ENCODE data around the gene TOX3. TPM values are rescaled to one million over a fixed set of nuclear protein-coding genes. Genes with fewer than 3 reads are reported as not detected.
A peak's percentile ranks its signal among the peaks of the same experiment; 100 is the strongest.

Gene TOX3
- total RNA-seq, 1 experiment from 2014 or later: not detected

GRCh38 chr16:52545898-52546266, 1.1 kb downstream of the TOX3 start:
- DNase-seq (ENCODE audit: low read depth, low spot score): no peak
- in situ Hi-C loops (cut with HindIII; ENCODE audit: low pct_unique_long_range_greater_than_20kb, low sequenced_read_pairs): no loop called here

- in situ Hi-C loops (cut with HindIII; ENCODE audit: low pct_unique_long_range_greater_than_20kb, low sequenced_read_pairs): no loop called here
- DNase-seq (ENCODE audit: low read depth, low spot score): no peak
Observed at GRCh38 chr16:52545222-52545897, 1.6 kb downstream of the TOX3 start.

- in situ Hi-C loops (cut with HindIII; ENCODE audit: low pct_unique_long_range_greater_than_20kb, low sequenced_read_pairs): no loop called here
- no peak for DNase-seq (ENCODE audit: low read depth, low spot score)
Observed at GRCh38 chr16:52544703-52545102, 2.2 kb downstream of the TOX3 start.

GRCh38 chr16:52543654-52544053, 3.3 kb downstream of the TOX3 start:
- in situ Hi-C loops (cut with HindIII; ENCODE audit: low pct_unique_long_range_greater_than_20kb, low sequenced_read_pairs): no loop called here
- DNase-seq (ENCODE audit: low read depth, low spot score): no peak

GRCh38 chr16:52540910-52541309, 6.0 kb downstream of the TOX3 start:
- no peak for DNase-seq (ENCODE audit: low read depth, low spot score)
- in situ Hi-C loops (cut with HindIII; ENCODE audit: low pct_unique_long_range_greater_than_20kb, low sequenced_read_pairs): no loop called here

GRCh38 chr16:52539191-52539590, 7.8 kb downstream of the TOX3 start:
- DNase-seq (ENCODE audit: low read depth, low spot score): no peak
- in situ Hi-C loops (cut with HindIII; ENCODE audit: low pct_unique_long_range_greater_than_20kb, low sequenced_read_pairs): no loop called here

GRCh38 chr16:52538511-52538910, 8.4 kb downstream of the TOX3 start:
- in situ Hi-C loops (cut with HindIII; ENCODE audit: low pct_unique_long_range_greater_than_20kb, low sequenced_read_pairs): no loop called here
- no peak for DNase-seq (ENCODE audit: low read depth, low spot score)

GRCh38 chr16:52537516-52537915, 9.4 kb downstream of the TOX3 start:
- no peak for DNase-seq (ENCODE audit: low read depth, low spot score)
- in situ Hi-C loops (cut with HindIII; ENCODE audit: low pct_unique_long_range_greater_than_20kb, low sequenced_read_pairs): no loop called here

GRCh38 chr16:52535076-52535475, 11.9 kb downstream of the TOX3 start:
- in situ Hi-C loops (cut with HindIII; ENCODE audit: low pct_unique_long_range_greater_than_20kb, low sequenced_read_pairs): no loop called here
- no peak for DNase-seq (ENCODE audit: low read depth, low spot score)

- in situ Hi-C loops (cut with HindIII; ENCODE audit: low pct_unique_long_range_greater_than_20kb, low sequenced_read_pairs): no loop called here
- no peak for DNase-seq (ENCODE audit: low read depth, low spot score)
Observed at GRCh38 chr16:52533296-52533695, 13.6 kb downstream of the TOX3 start.

GRCh38 chr16:52532384-52532783, 14.6 kb downstream of the TOX3 start:
- in situ Hi-C loops (cut with HindIII; ENCODE audit: low pct_unique_long_range_greater_than_20kb, low sequenced_read_pairs): no loop called here

GRCh38 chr16:52529226-52529625, 17.7 kb downstream of the TOX3 start:
- in situ Hi-C loops (cut with HindIII; ENCODE audit: low pct_unique_long_range_greater_than_20kb, low sequenced_read_pairs): no loop called here

More at GRCh38 chr16:52532384-52532783, 14.6 kb downstream of the TOX3 start:
- no peak for DNase-seq (ENCODE audit: low read depth, low spot score)

GRCh38 chr16:52528393-52529065, 18.4 kb downstream of the TOX3 start:
- DNase-seq (ENCODE audit: low read depth, low spot score): peak; percentile 2
- in situ Hi-C loops (cut with HindIII; ENCODE audit: low pct_unique_long_range_greater_than_20kb, low sequenced_read_pairs): no loop called here

More at GRCh38 chr16:52529226-52529625, 17.7 kb downstream of the TOX3 start:
- no peak for DNase-seq (ENCODE audit: low read depth, low spot score)

GRCh38 chr16:52526830-52527229, 20.1 kb downstream of the TOX3 start:
- in situ Hi-C loops (cut with HindIII; ENCODE audit: low pct_unique_long_range_greater_than_20kb, low sequenced_read_pairs): no loop called here
- no peak for DNase-seq (ENCODE audit: low read depth, low spot score)

GRCh38 chr16:52526116-52526828, 20.7 kb downstream of the TOX3 start:
- in situ Hi-C loops (cut with HindIII; ENCODE audit: low pct_unique_long_range_greater_than_20kb, low sequenced_read_pairs): no loop called here
- DNase-seq (ENCODE audit: low read depth, low spot score): no peak

GRCh38 chr16:52521570-52521969, 25.4 kb downstream of the TOX3 start:
- no peak for DNase-seq (ENCODE audit: low read depth, low spot score)
- in situ Hi-C loops (cut with HindIII; ENCODE audit: low pct_unique_long_range_greater_than_20kb, low sequenced_read_pairs): no loop called here

GRCh38 chr16:52518884-52519283, 28.1 kb downstream of the TOX3 start:
- in situ Hi-C loops (cut with HindIII; ENCODE audit: low pct_unique_long_range_greater_than_20kb, low sequenced_read_pairs): no loop called here
- no peak for DNase-seq (ENCODE audit: low read depth, low spot score)

GRCh38 chr16:52515068-52515671, 31.8 kb downstream of the TOX3 start:
- no peak for DNase-seq (ENCODE audit: low read depth, low spot score)
- in situ Hi-C loops (cut with HindIII; ENCODE audit: low pct_unique_long_range_greater_than_20kb, low sequenced_read_pairs): no loop called here
